Tibial artery (tissue), 4 donors: Measurements from ENCODE around the gene UBE2L3.
"Not testable (repeated sequence)": the region's sequence is repeated elsewhere in the genome, so short reads cannot be mapped to it uniquely, and the experiment has no call there.

Source experiments
- DNase-seq, 2 donors: peaks; one replicate each; pipeline ENCODE4 v3.0.0-alpha.2; 2019
- H3K27ac ChIP-seq, 2 donors: fragments of 200-600 bp; sonication (generic) in 1 of 2; 1 replicate in 1 of 2; 2 replicates in 1 of 2; pipeline ENCODE4 v1.5.1; 2018 to 2019; ENCODE audit warnings: mild to moderate bottlenecking in 1 of 2
- H3K27me3 ChIP-seq, 2 donors: fragments of 200-600 bp; sonication (generic) in 1 of 2; one replicate each; pipeline versions ENCODE4 v1.5.1 to v1.6.0; 2016 to 2019
- H3K36me3 ChIP-seq, 3 donors: fragments of 200-600 bp; sonication (generic) in 2 of 3; one replicate each; pipeline ENCODE4 v1.5.1; 2016 to 2019; ENCODE audit warnings: mild to moderate bottlenecking in 2 of 3
- H3K4me1 ChIP-seq, 4 donors: fragments of 200-600 bp; sonication (generic) in 2 of 4; 1 replicate in 3 of 4; 2 replicates in 1 of 4; pipeline ENCODE4 v1.5.1; 2016 to 2019
- H3K4me3 ChIP-seq, 2 donors: fragments of 200-600 bp; sonication (generic) in 1 of 2; 1 replicate in 1 of 2; 2 replicates in 1 of 2; pipeline ENCODE4 v1.5.1; 2018 to 2019; ENCODE audit warnings: mild to moderate bottlenecking in 2 of 2
- H3K9me3 ChIP-seq, 3 donors: fragments of 200-600 bp; sonication (generic) in 1 of 3; one replicate each; pipeline ENCODE4 v1.5.1; 2016 to 2019
- intact Hi-C: fragments of 100-400 bp; cut with DNase I; formaldehyde crosslinking; loops from one replicate; pipeline ENCODE4 v1.15.0; 2023; ENCODE audit warnings: low total_unique reads
- TF ChIP-seq, protein P1 (sequence below), 2 experiments: fragments of 200-600 bp in 1 of 2; fragments of 450-650 bp in 1 of 2; IDR thresholded peaks; one replicate each; pipeline ENCODE4 v1.5.1; 2017 to 2019; ENCODE audit warnings: antibody characterized with exemption in 2 of 2, mild to moderate bottlenecking in 1 of 2, moderate library complexity in 1 of 2

The UBE2L3 gene

DNA sequence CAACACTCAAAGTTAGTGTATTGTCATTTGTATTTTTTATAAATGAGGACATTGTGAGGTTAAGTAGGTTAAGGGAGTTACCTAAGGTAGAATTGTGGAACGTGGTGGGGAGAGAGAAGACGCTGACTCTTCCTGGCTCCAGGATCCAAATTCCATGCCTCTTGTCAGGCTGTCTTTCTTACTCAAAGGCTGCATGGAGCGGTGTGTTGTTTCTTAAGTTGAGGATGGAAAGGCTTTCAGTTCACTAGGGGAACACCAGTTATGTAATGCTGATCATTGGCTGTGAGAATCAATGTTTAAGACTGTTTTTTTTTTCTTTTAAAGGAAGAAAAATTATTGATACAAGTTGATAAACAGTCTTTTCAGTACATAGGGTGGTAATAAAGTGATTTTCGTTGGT is 2.9 kb downstream of the UBE2L3 start:
- Histone ChIP-seq H3K36me3 (no peaks in the 10 kb centered on the region), H3K27ac (no peak overlapping the region), H3K27me3 (no peaks in the 10 kb centered on the region), H3K9me3 (no peaks in the 10 kb centered on the region), H3K4me1 (peaks cover 0 to 62% (median 44%) of the 10 kb centered on the region in 4 donors), H3K4me3 (no peak overlapping the region)
- DNase-seq, result no peak
- intact Hi-C loops, result no loop called here
- TF ChIP-seq, protein P1, sequence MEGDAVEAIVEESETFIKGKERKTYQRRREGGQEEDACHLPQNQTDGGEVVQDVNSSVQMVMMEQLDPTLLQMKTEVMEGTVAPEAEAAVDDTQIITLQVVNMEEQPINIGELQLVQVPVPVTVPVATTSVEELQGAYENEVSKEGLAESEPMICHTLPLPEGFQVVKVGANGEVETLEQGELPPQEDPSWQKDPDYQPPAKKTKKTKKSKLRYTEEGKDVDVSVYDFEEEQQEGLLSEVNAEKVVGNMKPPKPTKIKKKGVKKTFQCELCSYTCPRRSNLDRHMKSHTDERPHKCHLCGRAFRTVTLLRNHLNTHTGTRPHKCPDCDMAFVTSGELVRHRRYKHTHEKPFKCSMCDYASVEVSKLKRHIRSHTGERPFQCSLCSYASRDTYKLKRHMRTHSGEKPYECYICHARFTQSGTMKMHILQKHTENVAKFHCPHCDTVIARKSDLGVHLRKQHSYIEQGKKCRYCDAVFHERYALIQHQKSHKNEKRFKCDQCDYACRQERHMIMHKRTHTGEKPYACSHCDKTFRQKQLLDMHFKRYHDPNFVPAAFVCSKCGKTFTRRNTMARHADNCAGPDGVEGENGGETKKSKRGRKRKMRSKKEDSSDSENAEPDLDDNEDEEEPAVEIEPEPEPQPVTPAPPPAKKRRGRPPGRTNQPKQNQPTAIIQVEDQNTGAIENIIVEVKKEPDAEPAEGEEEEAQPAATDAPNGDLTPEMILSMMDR (IDR thresholded peaks at IDR 0.05), result no peak

DNA sequence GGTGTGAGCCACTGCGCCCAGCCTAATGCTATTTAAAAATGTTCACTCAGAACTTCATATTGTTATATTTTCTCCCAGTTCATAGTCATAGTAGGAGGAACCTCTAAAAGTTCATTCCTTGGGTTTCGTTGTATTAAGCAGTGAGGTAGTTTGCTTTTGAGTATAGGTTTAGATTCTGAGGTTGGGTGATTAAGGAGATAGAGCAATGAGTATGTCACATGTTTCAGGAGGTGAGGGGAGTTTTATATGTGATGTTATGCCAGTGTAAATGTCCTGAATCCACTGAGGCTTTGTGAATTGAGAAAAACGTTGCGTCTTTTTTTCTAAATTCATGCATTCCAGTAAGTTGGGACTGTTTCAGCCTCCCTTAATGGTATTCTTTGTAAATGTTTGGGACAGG is 4.2 kb downstream of the UBE2L3 start:
- Histone ChIP-seq H3K9me3 (no peaks in the 10 kb centered on the region), H3K27ac (no peak overlapping the region), H3K4me3 (no peak overlapping the region), H3K36me3 (no peaks in the 10 kb centered on the region), H3K4me1 (peaks cover 0 to 62% (median 44%) of the 10 kb centered on the region in 4 donors), H3K27me3 (no peaks in the 10 kb centered on the region)
- intact Hi-C loops, result no loop called here
- no peak for DNase-seq
- TF ChIP-seq, protein P1 (IDR thresholded peaks at IDR 0.05), result no peak

DNA sequence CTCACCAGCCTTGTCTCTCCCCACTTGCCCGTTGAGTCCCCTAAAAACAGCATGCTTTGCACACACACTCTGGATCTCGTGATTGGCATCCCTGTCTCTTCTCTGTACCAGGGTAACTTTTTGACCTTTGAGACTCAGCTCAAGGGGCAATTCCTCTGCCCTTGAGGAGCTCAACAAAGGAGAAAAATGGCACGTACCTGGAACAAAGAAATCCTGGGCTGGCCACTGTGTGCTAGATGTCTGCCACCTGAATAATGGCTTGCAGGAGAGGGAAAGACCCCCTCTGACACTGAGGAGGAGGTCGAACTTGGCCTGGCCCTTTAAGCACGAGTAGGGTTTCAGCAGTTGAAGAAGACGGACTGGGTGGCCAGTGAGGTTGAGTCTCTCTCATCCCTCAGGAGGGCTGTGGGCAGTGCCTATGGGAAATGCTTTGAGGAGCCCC is 5.8 kb downstream of the UBE2L3 start:
- no peaks in the 10 kb centered on the region for H3K9me3 ChIP-seq
- no peak overlapping the region for H3K27ac ChIP-seq
- DNase-seq, result no peak
- H3K4me3 ChIP-seq, result no peak overlapping the region
- intact Hi-C loops, result no loop called here
- no peaks in the 10 kb centered on the region for H3K27me3 ChIP-seq
- H3K4me1 ChIP-seq, result peaks cover 0 to 77% (median 48%) of the 10 kb centered on the region in 4 donors
- H3K36me3 ChIP-seq, result no peaks in the 10 kb centered on the region
- TF ChIP-seq, protein P1 (IDR thresholded peaks at IDR 0.05), result no peak

DNA sequence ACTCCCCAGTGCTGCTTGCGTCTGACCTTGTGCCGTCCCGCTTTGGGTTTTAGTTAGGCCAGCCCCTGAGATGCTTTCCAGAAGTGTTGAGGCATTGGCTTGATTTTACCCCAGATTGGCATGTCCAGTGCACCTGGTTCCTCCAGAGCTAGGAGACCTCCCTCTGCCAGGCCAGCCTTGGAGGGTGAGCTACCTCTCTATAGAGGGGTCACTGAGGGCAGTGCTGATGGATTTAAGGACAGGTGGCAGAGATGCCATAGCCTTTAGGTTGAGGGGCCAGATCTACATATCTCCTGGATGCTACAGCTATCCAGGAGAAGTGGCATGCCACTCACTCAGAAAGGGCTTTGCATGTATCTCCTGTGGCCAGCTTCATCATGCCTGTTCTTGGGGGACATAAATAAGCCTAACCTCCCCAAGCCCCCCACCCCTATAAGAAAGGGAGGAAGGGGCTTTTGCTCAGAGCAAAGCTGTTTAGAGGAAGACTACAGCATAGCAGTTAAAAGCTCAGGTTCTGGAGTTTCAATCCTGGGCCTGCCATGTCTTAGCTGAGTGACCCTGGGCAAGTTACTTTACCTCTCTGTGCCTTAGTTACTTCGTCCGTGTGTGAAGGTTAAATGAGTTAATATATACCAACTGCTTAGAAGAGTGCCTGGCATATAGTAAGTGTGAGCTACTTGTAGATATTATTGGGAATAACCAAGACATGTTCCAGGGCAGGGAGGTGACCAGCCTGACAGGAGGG is 6.4 kb downstream of the UBE2L3 start:
- Histone ChIP-seq H3K4me1 (peaks cover 0 to 75% (median 42%) of the 10 kb centered on the region in 4 donors), H3K36me3 (no peaks in the 10 kb centered on the region), H3K4me3 (no peak overlapping the region), H3K9me3 (no peaks in the 10 kb centered on the region), H3K27me3 (no peaks in the 10 kb centered on the region), H3K27ac (no peak overlapping the region)
- intact Hi-C loops, result no loop called here
- no peak for DNase-seq
- TF ChIP-seq, protein P1 (IDR thresholded peaks at IDR 0.05), result no peak

DNA sequence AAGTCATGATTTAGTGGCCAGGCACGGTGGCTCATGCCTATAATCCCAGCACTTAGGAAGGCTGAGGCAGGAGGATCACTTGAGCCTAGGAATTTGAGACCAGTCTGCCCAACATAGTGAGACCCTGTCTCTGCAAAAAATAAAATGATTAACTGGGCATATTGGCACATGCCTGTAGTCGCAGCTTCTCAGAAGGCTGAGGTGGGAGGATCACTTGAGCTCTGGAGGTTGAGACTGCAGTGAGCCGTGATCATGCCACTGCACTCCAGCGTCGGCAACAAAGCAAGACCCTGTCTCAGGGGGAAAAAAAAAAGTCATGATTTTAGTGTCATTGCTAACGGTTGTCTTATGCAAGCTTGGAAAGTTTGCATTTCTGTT is 11.9 kb downstream of the UBE2L3 start:
- peaks cover 0 to 69% (median 22%) of the 10 kb centered on the region in 4 donors for H3K4me1 ChIP-seq
- TF ChIP-seq, protein P1 (IDR thresholded peaks at IDR 0.05), result no peak
- DNase-seq, result no peak
- no peaks in the 10 kb centered on the region for H3K27me3 ChIP-seq
- no peak overlapping the region for H3K27ac ChIP-seq
- intact Hi-C loops, result no loop called here
- no peaks in the 10 kb centered on the region for H3K9me3 ChIP-seq
- H3K36me3 ChIP-seq, result no peaks in the 10 kb centered on the region
- no peak overlapping the region for H3K4me3 ChIP-seq

DNA sequence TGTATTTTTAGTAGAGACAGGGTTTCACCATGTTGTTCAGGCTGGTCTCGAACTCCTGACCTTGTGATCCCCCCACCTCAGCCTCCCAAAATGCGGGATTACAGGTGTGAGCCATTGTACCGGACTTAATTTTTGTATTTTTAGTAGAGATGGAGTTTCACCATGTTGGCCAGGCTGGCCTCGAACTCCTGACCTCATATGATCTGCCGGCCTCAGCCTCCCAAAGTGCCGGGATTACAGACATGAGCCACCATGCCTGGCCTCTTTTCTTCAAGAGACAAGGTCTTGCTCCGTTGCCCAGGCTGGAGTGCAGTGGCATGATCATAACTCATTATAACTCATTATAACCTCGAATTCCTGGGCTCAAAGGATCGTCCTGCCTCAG is 13.1 kb downstream of the UBE2L3 start:
- H3K4me3 ChIP-seq, H3K27me3 ChIP-seq, H3K36me3 ChIP-seq, H3K27ac ChIP-seq, DNase-seq, H3K9me3 ChIP-seq, intact Hi-C loops: not testable (repeated sequence)
- peaks cover 0 to 71% (median 16%) of the 10 kb centered on the region in 4 donors for H3K4me1 ChIP-seq

DNA sequence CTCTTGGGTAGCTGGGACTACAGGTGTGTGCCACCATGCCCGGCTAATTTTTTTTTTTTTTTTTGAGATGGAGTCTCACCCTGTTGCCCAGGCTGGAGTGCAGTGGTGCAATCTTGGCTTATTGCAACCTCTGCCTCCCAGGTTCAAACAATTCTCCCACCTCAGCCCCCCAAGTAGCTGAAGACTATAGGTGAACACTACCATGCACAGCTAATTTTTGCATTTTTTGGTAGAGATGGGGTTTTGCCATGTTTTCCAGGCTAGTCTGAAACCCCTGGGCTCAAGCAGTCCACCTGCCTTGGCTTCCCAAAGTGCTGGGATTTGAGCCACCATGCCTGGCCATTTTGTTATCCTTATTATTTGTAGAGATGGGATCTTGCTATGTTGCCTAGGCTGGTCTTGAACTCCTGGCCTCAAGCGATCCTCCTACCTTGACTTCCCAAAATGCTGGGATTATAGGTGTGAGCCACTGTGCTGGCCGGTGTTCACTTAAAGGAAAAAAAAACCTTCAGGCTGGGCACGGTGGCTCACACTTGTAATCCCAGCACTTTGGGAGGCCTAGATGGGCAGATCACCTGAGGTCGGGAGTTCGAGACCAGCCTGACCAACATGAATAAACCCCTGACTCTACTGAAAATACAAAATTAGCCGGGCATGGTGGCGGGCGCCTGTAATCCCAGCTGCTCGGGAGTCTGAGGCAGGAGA is 13.6 kb downstream of the UBE2L3 start:
- peaks cover 0 to 73% (median 16%) of the 10 kb centered on the region in 4 donors for H3K4me1 ChIP-seq
- H3K27ac ChIP-seq, H3K36me3 ChIP-seq, H3K4me3 ChIP-seq, H3K27me3 ChIP-seq, intact Hi-C loops, H3K9me3 ChIP-seq, DNase-seq: not testable (repeated sequence)
